ENCODE data around the gene AMMECR1.

The AMMECR1 gene

DNA sequence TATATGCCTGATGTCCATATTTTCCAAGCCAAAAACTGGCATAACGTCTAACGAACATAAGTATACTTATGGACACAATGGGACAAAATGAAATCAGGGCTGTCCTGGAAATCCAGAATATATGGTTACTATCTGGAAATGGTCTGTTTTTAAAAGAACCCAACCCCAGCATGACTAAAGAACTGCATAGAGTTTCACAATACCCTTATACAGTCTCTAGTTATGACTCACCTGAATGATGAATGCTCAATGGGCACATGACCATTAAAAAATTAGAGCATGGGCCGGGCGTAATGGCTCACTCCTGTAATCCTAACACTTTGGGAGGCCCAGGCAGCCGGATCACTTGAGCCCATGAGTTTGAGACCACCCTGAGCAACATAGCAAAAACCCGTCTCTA, 31.8 kb downstream of the AMMECR1 start:
- no peak overlapping the region for H3K9ac ChIP-seq (ENCODE audit: low read length)
- H3K4me3 ChIP-seq (ENCODE audit: low read depth, low read length): no peak overlapping the region
- H3K27me3 ChIP-seq (ENCODE audit: control insufficient read depth, insufficient read depth, low read length): peaks cover 5% of the 10 kb centered on the region; the same call in 1 of the 2 replicates
- no peak overlapping the region for H3K27ac ChIP-seq (ENCODE audit: low read depth, low read length)
- H3K9me3 ChIP-seq (ENCODE audit: control insufficient read depth, insufficient read depth, low read depth, low read length): no peaks in the 10 kb centered on the region
- H3K4me1 ChIP-seq (ENCODE audit: control insufficient read depth, insufficient read depth, low read length): no peaks in the 10 kb centered on the region
- no peaks in the 10 kb centered on the region for H3K36me3 ChIP-seq (ENCODE audit: control insufficient read depth, insufficient read depth, low read length)

GRCh38 chrX:110284159-110284558, 33.7 kb downstream of the AMMECR1 start:
- H3K9ac ChIP-seq (ENCODE audit: low read length): no peak overlapping the region
- H3K9me3 ChIP-seq (ENCODE audit: control insufficient read depth, insufficient read depth, low read depth, low read length): no peaks in the 10 kb centered on the region
- peaks cover 5% of the 10 kb centered on the region; the same call in 1 of the 2 replicates for H3K27me3 ChIP-seq (ENCODE audit: control insufficient read depth, insufficient read depth, low read length)
- no peak overlapping the region for H3K4me3 ChIP-seq (ENCODE audit: low read depth, low read length)
- H3K4me1 ChIP-seq (ENCODE audit: control insufficient read depth, insufficient read depth, low read length): no peaks in the 10 kb centered on the region
- no peak overlapping the region for H3K27ac ChIP-seq (ENCODE audit: low read depth, low read length)
- no peaks in the 10 kb centered on the region for H3K36me3 ChIP-seq (ENCODE audit: control insufficient read depth, insufficient read depth, low read length)

GRCh38 chrX:110282922-110283321, 35.0 kb downstream of the AMMECR1 start:
- peaks cover 7% of the 10 kb centered on the region for H3K4me1 ChIP-seq (ENCODE audit: control insufficient read depth, insufficient read depth, low read length)

DNA sequence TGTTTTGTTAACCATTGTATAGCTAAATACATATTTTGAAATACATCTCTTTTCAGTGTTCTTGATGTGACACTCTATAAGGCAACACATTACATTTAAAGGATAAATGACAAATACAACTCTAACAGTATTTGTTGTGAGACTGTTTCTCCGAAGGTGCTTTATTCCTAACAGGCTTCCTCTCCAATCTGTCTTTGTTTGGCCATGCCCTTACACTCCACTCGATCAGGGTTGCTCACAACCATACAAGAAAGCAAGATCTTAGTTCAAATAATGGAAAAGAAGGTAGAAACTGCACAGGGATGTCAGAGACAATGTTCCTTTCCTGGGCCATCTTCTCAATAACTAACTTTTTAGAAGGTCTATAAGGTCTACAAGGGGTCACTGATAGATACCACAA, 36.5 kb downstream of the AMMECR1 start:
- no peaks in the 10 kb centered on the region for H3K36me3 ChIP-seq (ENCODE audit: control insufficient read depth, insufficient read depth, low read length)
- peaks cover 7% of the 10 kb centered on the region for H3K4me1 ChIP-seq (ENCODE audit: control insufficient read depth, insufficient read depth, low read length)
- no peak overlapping the region for H3K4me3 ChIP-seq (ENCODE audit: low read depth, low read length)
- H3K27me3 ChIP-seq (ENCODE audit: control insufficient read depth, insufficient read depth, low read length): no peaks in the 10 kb centered on the region; the same call in 1 of the 2 replicates
- no peak overlapping the region for H3K27ac ChIP-seq (ENCODE audit: low read depth, low read length)
- H3K9me3 ChIP-seq (ENCODE audit: control insufficient read depth, insufficient read depth, low read depth, low read length): no peaks in the 10 kb centered on the region
- H3K9ac ChIP-seq (ENCODE audit: low read length): no peak overlapping the region

More at GRCh38 chrX:110282922-110283321, 35.0 kb downstream of the AMMECR1 start:
- Histone ChIP-seq H3K4me3 (ENCODE audit: low read depth, low read length) (no peak overlapping the region), H3K27ac (ENCODE audit: low read depth, low read length) (no peak overlapping the region), H3K27me3 (ENCODE audit: control insufficient read depth, insufficient read depth, low read length) (peaks cover 5% of the 10 kb centered on the region; the same call in 1 of the 2 replicates), H3K9me3 (ENCODE audit: control insufficient read depth, insufficient read depth, low read depth, low read length) (no peaks in the 10 kb centered on the region), H3K36me3 (ENCODE audit: control insufficient read depth, insufficient read depth, low read length) (no peaks in the 10 kb centered on the region), H3K9ac (ENCODE audit: low read length) (no peak overlapping the region)

GRCh38 chrX:110280954-110281353, 36.9 kb downstream of the AMMECR1 start:
- no peak overlapping the region for H3K27ac ChIP-seq (ENCODE audit: low read depth, low read length)
- H3K4me1 ChIP-seq (ENCODE audit: control insufficient read depth, insufficient read depth, low read length): peaks cover 7% of the 10 kb centered on the region
- H3K27me3 ChIP-seq (ENCODE audit: control insufficient read depth, insufficient read depth, low read length): no peaks in the 10 kb centered on the region; the same call in 1 of the 2 replicates
- no peaks in the 10 kb centered on the region for H3K9me3 ChIP-seq (ENCODE audit: control insufficient read depth, insufficient read depth, low read depth, low read length)
- no peaks in the 10 kb centered on the region for H3K36me3 ChIP-seq (ENCODE audit: control insufficient read depth, insufficient read depth, low read length)
- no peak overlapping the region for H3K4me3 ChIP-seq (ENCODE audit: low read depth, low read length)
- H3K9ac ChIP-seq (ENCODE audit: low read length): no peak overlapping the region

- Histone ChIP-seq H3K4me3 (ENCODE audit: low read depth, low read length) (no peak overlapping the region), H3K9ac (ENCODE audit: low read length) (no peak overlapping the region), H3K9me3 (ENCODE audit: control insufficient read depth, insufficient read depth, low read depth, low read length) (no peaks in the 10 kb centered on the region), H3K36me3 (ENCODE audit: control insufficient read depth, insufficient read depth, low read length) (no peaks in the 10 kb centered on the region), H3K4me1 (ENCODE audit: control insufficient read depth, insufficient read depth, low read length) (peaks cover 7% of the 10 kb centered on the region), H3K27ac (ENCODE audit: low read depth, low read length) (no peak overlapping the region), H3K27me3 (ENCODE audit: control insufficient read depth, insufficient read depth, low read length) (peaks cover 3% of the 10 kb centered on the region; the same call in 1 of the 2 replicates)
These were observed 40.3 kb downstream of the AMMECR1 start for GRCh38 chrX:110277609-110278008.

DNA sequence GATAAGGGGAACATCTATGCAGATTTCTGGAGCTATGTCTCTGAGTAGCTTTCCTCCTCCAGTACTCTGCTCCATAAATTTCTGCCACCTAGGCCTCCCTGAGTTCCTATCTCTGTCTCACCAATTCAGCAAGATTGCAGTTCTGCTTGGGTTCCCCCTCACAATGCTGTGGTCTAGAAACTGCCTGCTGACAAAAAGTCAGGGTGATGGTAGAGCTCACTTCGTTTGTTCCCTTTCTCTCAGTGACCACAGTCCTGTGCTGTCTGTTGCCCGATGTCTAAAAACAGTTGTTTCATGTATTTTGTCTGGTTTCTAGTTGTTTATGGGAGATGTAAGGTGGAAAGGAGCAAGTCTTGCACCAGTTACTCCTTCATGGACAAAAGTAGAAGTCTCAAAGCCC, 41.1 kb downstream of the AMMECR1 start:
- Histone ChIP-seq H3K4me3 (ENCODE audit: low read depth, low read length) (no peak overlapping the region), H3K9ac (ENCODE audit: low read length) (no peak overlapping the region), H3K27ac (ENCODE audit: low read depth, low read length) (no peak overlapping the region), H3K9me3 (ENCODE audit: control insufficient read depth, insufficient read depth, low read depth, low read length) (no peaks in the 10 kb centered on the region), H3K4me1 (ENCODE audit: control insufficient read depth, insufficient read depth, low read length) (peaks cover 7% of the 10 kb centered on the region), H3K36me3 (ENCODE audit: control insufficient read depth, insufficient read depth, low read length) (no peaks in the 10 kb centered on the region), H3K27me3 (ENCODE audit: control insufficient read depth, insufficient read depth, low read length) (peaks cover 3% of the 10 kb centered on the region; the same call in 1 of the 2 replicates)

DNA sequence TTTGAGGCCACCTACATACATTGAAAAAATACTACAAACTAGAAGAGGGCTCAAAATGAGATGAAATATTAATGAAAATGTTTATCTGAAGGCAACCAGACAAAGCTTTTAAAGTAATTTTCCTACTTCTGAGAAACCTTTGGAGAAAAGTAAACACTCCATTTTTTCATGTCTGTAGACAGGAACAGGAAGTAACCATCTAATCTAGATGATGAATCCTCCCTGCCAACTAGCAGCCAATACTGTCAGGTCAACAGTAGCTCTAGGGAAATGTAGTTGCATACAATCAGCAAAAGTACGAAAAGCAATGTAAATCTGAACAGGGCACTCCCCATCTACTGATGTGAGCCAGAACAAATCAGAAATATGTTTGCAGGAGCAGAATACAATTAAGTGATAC, 49.0 kb downstream of the AMMECR1 start:
- H3K36me3 ChIP-seq (ENCODE audit: control insufficient read depth, insufficient read depth, low read length): no peaks in the 10 kb centered on the region
- H3K9me3 ChIP-seq (ENCODE audit: control insufficient read depth, insufficient read depth, low read depth, low read length): no peaks in the 10 kb centered on the region
- H3K4me1 ChIP-seq (ENCODE audit: control insufficient read depth, insufficient read depth, low read length): 0 out of 2 replicates have a peak, but pooled peaks cover 3% of the 10 kb centered on the region
- no peak overlapping the region for H3K27ac ChIP-seq (ENCODE audit: low read depth, low read length)
- H3K9ac ChIP-seq (ENCODE audit: low read length): no peak overlapping the region
- peaks cover 3% of the 10 kb centered on the region; the same call in 1 of the 2 replicates for H3K27me3 ChIP-seq (ENCODE audit: control insufficient read depth, insufficient read depth, low read length)
- no peak overlapping the region for H3K4me3 ChIP-seq (ENCODE audit: low read depth, low read length)

- H3K27me3 ChIP-seq (ENCODE audit: control insufficient read depth, insufficient read depth, low read length): peaks cover under 1% of the 10 kb centered on the region; the same call in 1 of the 2 replicates
- no peak overlapping the region for H3K27ac ChIP-seq (ENCODE audit: low read depth, low read length)
These were observed 49.5 kb downstream of the AMMECR1 start for GRCh38 chrX:110268395-110268794.

GRCh38 chrX:110267874-110268273, 50.0 kb downstream of the AMMECR1 start:
- Histone ChIP-seq H3K4me3 (ENCODE audit: low read depth, low read length) (no peak overlapping the region), H3K27ac (ENCODE audit: low read depth, low read length) (no peak overlapping the region)

More at GRCh38 chrX:110268395-110268794, 49.5 kb downstream of the AMMECR1 start:
- no peak overlapping the region for H3K4me3 ChIP-seq (ENCODE audit: low read depth, low read length)
- no peaks in the 10 kb centered on the region for H3K36me3 ChIP-seq (ENCODE audit: control insufficient read depth, insufficient read depth, low read length)
- no peaks in the 10 kb centered on the region for H3K9me3 ChIP-seq (ENCODE audit: control insufficient read depth, insufficient read depth, low read depth, low read length)
- 0 out of 2 replicates have a peak, but pooled peaks cover 3% of the 10 kb centered on the region for H3K4me1 ChIP-seq (ENCODE audit: control insufficient read depth, insufficient read depth, low read length)
- H3K9ac ChIP-seq (ENCODE audit: low read length): no peak overlapping the region

GRCh38 chrX:110265661-110266060, 52.2 kb downstream of the AMMECR1 start:
- H3K9ac ChIP-seq (ENCODE audit: low read length): no peak overlapping the region
- H3K36me3 ChIP-seq (ENCODE audit: control insufficient read depth, insufficient read depth, low read length): no peaks in the 10 kb centered on the region
- H3K4me3 ChIP-seq (ENCODE audit: low read depth, low read length): no peak overlapping the region
- 0 out of 2 replicates have a peak, but pooled peaks cover 3% of the 10 kb centered on the region for H3K4me1 ChIP-seq (ENCODE audit: control insufficient read depth, insufficient read depth, low read length)
- H3K9me3 ChIP-seq (ENCODE audit: control insufficient read depth, insufficient read depth, low read depth, low read length): no peaks in the 10 kb centered on the region
- H3K27me3 ChIP-seq (ENCODE audit: control insufficient read depth, insufficient read depth, low read length): no peaks in the 10 kb centered on the region; the same call in 1 of the 2 replicates
- no peak overlapping the region for H3K27ac ChIP-seq (ENCODE audit: low read depth, low read length)

More at GRCh38 chrX:110267874-110268273, 50.0 kb downstream of the AMMECR1 start:
- Histone ChIP-seq H3K27me3 (ENCODE audit: control insufficient read depth, insufficient read depth, low read length) (no peaks in the 10 kb centered on the region; the same call in 1 of the 2 replicates), H3K36me3 (ENCODE audit: control insufficient read depth, insufficient read depth, low read length) (no peaks in the 10 kb centered on the region), H3K4me1 (ENCODE audit: control insufficient read depth, insufficient read depth, low read length) (0 out of 2 replicates have a peak, but pooled peaks cover 3% of the 10 kb centered on the region), H3K9me3 (ENCODE audit: control insufficient read depth, insufficient read depth, low read depth, low read length) (no peaks in the 10 kb centered on the region), H3K9ac (ENCODE audit: low read length) (no peak overlapping the region)
